Brain microvascular endothelial cell (primary cell): Measurements from ENCODE around the gene MAGI1.

Experiments
- DNase-seq: peaks from one replicate; pipeline ENCODE4 v3.0.0-alpha.2; 2020
- H3K27ac ChIP-seq: fragments of 250-450 bp; sonication (Bioruptor Pico); 2 replicates; pipeline ENCODE4 v1.5.1; 2020; ENCODE audit warnings: mild to moderate bottlenecking, moderate library complexity
- H3K27me3 ChIP-seq: fragments of 250-450 bp; sonication (Bioruptor Pico); replicated peaks from 2 replicates; pipeline ENCODE4 v1.5.1; 2020; ENCODE audit warnings: mild to moderate bottlenecking
- H3K36me3 ChIP-seq: fragments of 250-450 bp; sonication (Bioruptor Pico); replicated peaks from 2 replicates; pipeline ENCODE4 v1.5.1; 2020; ENCODE audit warnings: mild to moderate bottlenecking
- H3K4me3 ChIP-seq: 2 replicates; pipeline ENCODE4 v1.5.1; 2011; ENCODE audit warnings: low read depth, mild to moderate bottlenecking, control low read depth, low read length, moderate library complexity
- in situ Hi-C: cut with HindIII; loops from 2 replicates; pipeline ENCODE4 v1.10.0; 2017; ENCODE audit warnings: low sequenced_read_pairs, low pct_ligation_motif_present
- TF ChIP-seq, protein P1 (sequence below): IDR thresholded peaks from 2 replicates; pipeline ENCODE4 v1.5.1; 2011; ENCODE audit warnings: low read depth, mild to moderate bottlenecking, moderate library complexity, low read length, control low read depth, inconsistent platforms; ENCODE audit errors: missing control alignments

The MAGI1 gene

GRCh38 chr3:65398953-65399352 is 639.8 kb downstream of the MAGI1 start:
- no peaks in the 10 kb centered on the region for H3K27me3 ChIP-seq
- in situ Hi-C loops, result no loop called here
- H3K4me3 ChIP-seq, result no peak overlapping the region
- TF ChIP-seq, protein P1, sequence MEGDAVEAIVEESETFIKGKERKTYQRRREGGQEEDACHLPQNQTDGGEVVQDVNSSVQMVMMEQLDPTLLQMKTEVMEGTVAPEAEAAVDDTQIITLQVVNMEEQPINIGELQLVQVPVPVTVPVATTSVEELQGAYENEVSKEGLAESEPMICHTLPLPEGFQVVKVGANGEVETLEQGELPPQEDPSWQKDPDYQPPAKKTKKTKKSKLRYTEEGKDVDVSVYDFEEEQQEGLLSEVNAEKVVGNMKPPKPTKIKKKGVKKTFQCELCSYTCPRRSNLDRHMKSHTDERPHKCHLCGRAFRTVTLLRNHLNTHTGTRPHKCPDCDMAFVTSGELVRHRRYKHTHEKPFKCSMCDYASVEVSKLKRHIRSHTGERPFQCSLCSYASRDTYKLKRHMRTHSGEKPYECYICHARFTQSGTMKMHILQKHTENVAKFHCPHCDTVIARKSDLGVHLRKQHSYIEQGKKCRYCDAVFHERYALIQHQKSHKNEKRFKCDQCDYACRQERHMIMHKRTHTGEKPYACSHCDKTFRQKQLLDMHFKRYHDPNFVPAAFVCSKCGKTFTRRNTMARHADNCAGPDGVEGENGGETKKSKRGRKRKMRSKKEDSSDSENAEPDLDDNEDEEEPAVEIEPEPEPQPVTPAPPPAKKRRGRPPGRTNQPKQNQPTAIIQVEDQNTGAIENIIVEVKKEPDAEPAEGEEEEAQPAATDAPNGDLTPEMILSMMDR, result no peak
- H3K27ac ChIP-seq, result no peak overlapping the region
- no peak for DNase-seq
- H3K36me3 ChIP-seq, result no peaks in the 10 kb centered on the region

GRCh38 chr3:65396078-65396477 is 642.6 kb downstream of the MAGI1 start:
- in situ Hi-C loops, result no loop called here

DNA sequence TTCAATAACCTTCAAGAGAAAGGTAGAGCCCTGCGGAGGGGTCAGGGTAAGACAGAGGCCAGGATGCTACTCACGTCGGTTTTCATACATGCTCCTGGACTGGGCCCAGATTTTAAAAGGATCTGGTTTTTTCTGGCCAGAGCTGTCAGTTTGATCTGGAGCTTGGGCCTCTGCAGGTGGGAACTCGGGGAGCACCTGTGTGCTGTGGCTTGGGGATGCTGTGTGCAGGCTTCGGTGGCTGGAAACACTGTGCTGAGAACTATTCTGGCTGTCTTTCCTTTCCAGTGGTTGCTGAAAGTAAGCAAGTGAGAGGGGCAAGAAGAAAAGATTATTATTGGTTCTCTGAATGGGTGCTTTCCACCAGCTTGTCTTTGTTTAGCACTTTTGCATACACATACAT is 647.6 kb downstream of the MAGI1 start:
- DNase-seq, result no peak
- no peak overlapping the region for H3K27ac ChIP-seq
- in situ Hi-C loops, result no loop called here
- H3K4me3 ChIP-seq, result no peak overlapping the region
- TF ChIP-seq, protein P1, result no peak
- no peaks in the 10 kb centered on the region for H3K27me3 ChIP-seq
- H3K36me3 ChIP-seq, result no peaks in the 10 kb centered on the region

More at GRCh38 chr3:65396078-65396477, 642.6 kb downstream of the MAGI1 start:
- TF ChIP-seq, protein P1, result no peak
- Histone ChIP-seq H3K4me3 (no peak overlapping the region), H3K27me3 (no peaks in the 10 kb centered on the region), H3K36me3 (no peaks in the 10 kb centered on the region), H3K27ac (no peak overlapping the region)
- no peak for DNase-seq

- Histone ChIP-seq H3K27ac (no peak overlapping the region), H3K36me3 (no peaks in the 10 kb centered on the region), H3K27me3 (no peaks in the 10 kb centered on the region), H3K4me3 (no peak overlapping the region)
- DNase-seq, result no peak
- TF ChIP-seq, protein P1, result no peak
- in situ Hi-C loops, result no loop called here
Measured at GRCh38 chr3:65385805-65386204, 652.9 kb downstream of the MAGI1 start.

GRCh38 chr3:65381496-65382010 is 657.2 kb downstream of the MAGI1 start:
- DNase-seq, result no peak
- H3K36me3 ChIP-seq, result peaks cover 2% of the 10 kb centered on the region
- in situ Hi-C loops, result no loop called here
- no peak overlapping the region for H3K4me3 ChIP-seq
- H3K27ac ChIP-seq, result no peak overlapping the region
- no peaks in the 10 kb centered on the region for H3K27me3 ChIP-seq
- TF ChIP-seq, protein P1, result no peak

GRCh38 chr3:65379223-65379622 is 659.5 kb downstream of the MAGI1 start:
- peaks cover 2% of the 10 kb centered on the region for H3K36me3 ChIP-seq
- TF ChIP-seq, protein P1, result no peak
- no peak overlapping the region for H3K27ac ChIP-seq
- in situ Hi-C loops, result no loop called here
- H3K4me3 ChIP-seq, result no peak overlapping the region
- no peak for DNase-seq
- H3K27me3 ChIP-seq, result no peaks in the 10 kb centered on the region
